22Rv1 (cell line): ENCODE measurements around the gene CHAT.

Experiments
- CTCF ChIP-seq: fragments of 450-650 bp; IDR thresholded peaks from 2 replicates; pipeline ENCODE4 v1.5.1; 2017; ENCODE audit warnings: mild to moderate bottlenecking
- ZFX ChIP-seq: fragments of 450-650 bp; IDR thresholded peaks from 2 replicates; pipeline ENCODE4 v1.6.1; 2017; ENCODE audit warnings: antibody characterized with exemption, borderline replicate concordance

- TF ChIP-seq CTCF, result no peak
- no peak for TF ChIP-seq ZFX
Measured at GRCh38 chr10:49624629-49625028, 10.8 kb downstream of the CHAT start.
